ENCODE results near the gene CCDC40.

The CCDC40 gene

GRCh38 chr17:80115159-80115558 is 78.7 kb downstream of the CCDC40 start:
- TF ChIP-seq CTCF (IDR thresholded peaks at IDR 0.05; ENCODE audit: extremely low read depth, insufficient read depth, missing control alignments): no peak
- in situ Hi-C loops (cut with MboI; ENCODE audit: low pct_unique_long_range_greater_than_20kb, low sequenced_read_pairs, unreplicated experiment): no loop called here

GRCh38 chr17:80116276-80116920 is 80.0 kb downstream of the CCDC40 start:
- no peak for TF ChIP-seq CTCF (IDR thresholded peaks at IDR 0.05; ENCODE audit: extremely low read depth, insufficient read depth, missing control alignments)
- in situ Hi-C loops (cut with MboI; ENCODE audit: low pct_unique_long_range_greater_than_20kb, low sequenced_read_pairs, unreplicated experiment): no loop called here
- DNase-seq (ENCODE audit: low spot score): no peak

More at GRCh38 chr17:80115159-80115558, 78.7 kb downstream of the CCDC40 start:
- DNase-seq (ENCODE audit: low spot score): no peak

DNA sequence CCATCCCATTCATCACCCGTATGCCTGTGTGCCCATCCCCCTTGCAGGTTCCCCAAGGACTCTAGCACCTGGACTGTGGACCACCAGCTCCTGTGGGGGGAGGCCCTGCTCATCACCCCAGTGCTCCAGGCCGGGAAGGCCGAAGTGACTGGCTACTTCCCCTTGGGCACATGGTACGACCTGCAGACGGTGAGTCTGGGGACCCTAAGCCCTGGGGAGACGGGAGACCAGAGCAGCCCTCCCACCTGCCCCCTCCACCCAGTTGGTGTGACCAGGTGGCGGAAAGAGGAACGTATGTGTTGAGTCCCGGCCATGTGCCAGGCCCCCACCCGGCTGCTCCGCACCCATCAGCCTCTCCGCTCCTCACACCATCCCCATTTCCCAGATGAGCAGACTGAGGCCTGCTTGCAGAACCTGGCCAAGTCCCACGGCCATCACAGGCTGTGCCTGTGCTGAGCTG is 80.5 kb downstream of the CCDC40 start:
- no peak for TF ChIP-seq CTCF (IDR thresholded peaks at IDR 0.05; ENCODE audit: extremely low read depth, insufficient read depth, missing control alignments)
- no peak for DNase-seq (ENCODE audit: low spot score)
- in situ Hi-C loops (cut with MboI; ENCODE audit: low pct_unique_long_range_greater_than_20kb, low sequenced_read_pairs, unreplicated experiment): no loop called here

DNA sequence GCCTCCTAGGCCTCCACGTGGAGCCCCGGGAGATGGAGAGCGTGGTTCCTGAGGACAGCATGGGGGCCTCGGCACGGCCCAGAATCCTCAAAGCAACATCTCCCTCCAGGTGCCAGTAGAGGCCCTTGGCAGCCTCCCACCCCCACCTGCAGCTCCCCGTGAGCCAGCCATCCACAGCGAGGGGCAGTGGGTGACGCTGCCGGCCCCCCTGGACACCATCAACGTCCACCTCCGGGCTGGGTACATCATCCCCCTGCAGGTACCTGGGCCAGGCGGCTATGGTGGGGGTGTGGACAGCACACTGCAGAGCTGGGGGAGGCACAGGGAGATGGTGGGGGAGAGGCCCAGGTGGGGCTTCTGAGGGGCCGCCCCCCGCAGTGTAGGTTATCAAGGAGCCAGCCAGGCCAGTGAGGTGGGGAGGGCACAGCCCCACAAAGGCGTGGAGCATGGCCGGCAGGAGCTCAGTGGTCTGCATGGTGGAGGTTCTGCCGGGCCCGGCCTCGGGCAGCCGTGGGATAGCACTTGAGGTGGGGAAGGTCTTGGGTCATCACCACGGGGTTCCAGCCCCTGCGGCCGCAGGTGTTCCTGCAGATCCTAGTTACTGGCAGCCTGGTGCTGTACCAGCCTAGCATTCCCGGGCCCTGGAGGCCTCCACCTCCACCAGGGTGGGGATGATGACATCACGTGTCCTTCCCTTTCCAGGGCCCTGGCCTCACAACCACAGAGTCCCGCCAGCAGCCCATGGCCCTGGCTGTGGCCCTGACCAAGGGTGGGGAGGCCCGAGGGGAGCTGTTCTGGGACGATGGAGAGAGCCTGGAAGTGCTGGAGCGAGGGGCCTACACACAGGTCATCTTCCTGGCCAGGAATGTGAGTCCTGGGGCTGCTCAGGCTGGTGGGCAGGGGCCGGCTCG is 81.3 kb downstream of the CCDC40 start:
- in situ Hi-C loops (cut with MboI; ENCODE audit: low pct_unique_long_range_greater_than_20kb, low sequenced_read_pairs, unreplicated experiment): no loop called here
- DNase-seq (ENCODE audit: low spot score): no peak

GRCh38 chr17:80118601-80119270 is 82.3 kb downstream of the CCDC40 start:
- TF ChIP-seq CTCF (IDR thresholded peaks at IDR 0.05; ENCODE audit: extremely low read depth, insufficient read depth, missing control alignments): no peak
- DNase-seq (ENCODE audit: low spot score): no peak
- in situ Hi-C loops (cut with MboI; ENCODE audit: low pct_unique_long_range_greater_than_20kb, low sequenced_read_pairs, unreplicated experiment): no loop called here

More for the DNA sequence above, 81.3 kb downstream of the CCDC40 start:
- TF ChIP-seq CTCF (IDR thresholded peaks at IDR 0.05; ENCODE audit: extremely low read depth, insufficient read depth, missing control alignments): no peak

DNA sequence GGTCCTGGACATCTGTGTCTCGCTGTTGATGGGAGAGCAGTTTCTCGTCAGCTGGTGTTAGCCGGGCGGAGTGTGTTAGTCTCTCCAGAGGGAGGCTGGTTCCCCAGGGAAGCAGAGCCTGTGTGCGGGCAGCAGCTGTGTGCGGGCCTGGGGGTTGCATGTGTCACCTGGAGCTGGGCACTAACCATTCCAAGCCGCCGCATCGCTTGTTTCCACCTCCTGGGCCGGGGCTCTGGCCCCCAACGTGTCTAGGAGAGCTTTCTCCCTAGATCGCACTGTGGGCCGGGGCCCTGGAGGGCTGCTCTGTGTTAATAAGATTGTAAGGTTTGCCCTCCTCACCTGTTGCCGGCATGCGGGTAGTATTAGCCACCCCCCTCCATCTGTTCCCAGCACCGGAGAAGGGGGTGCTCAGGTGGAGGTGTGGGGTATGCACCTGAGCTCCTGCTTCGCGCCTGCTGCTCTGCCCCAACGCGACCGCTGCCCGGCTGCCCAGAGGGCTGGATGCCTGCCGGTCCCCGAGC is 82.9 kb downstream of the CCDC40 start:
- no peak for TF ChIP-seq CTCF (IDR thresholded peaks at IDR 0.05; ENCODE audit: extremely low read depth, insufficient read depth, missing control alignments)
- in situ Hi-C loops (cut with MboI; ENCODE audit: low pct_unique_long_range_greater_than_20kb, low sequenced_read_pairs, unreplicated experiment): no loop called here
- DNase-seq (ENCODE audit: low spot score): no peak
